Measurements from ENCODE around the gene DIP2C.
"Not testable (repeated sequence)": the region's sequence is repeated elsewhere in the genome, so short reads cannot be mapped to it uniquely, and the experiment has no call there.

Gene DIP2C

GRCh38 chr10:491667-492424 is 197.6 kb downstream of the DIP2C start:
- DNase-seq, result no peak

DNA sequence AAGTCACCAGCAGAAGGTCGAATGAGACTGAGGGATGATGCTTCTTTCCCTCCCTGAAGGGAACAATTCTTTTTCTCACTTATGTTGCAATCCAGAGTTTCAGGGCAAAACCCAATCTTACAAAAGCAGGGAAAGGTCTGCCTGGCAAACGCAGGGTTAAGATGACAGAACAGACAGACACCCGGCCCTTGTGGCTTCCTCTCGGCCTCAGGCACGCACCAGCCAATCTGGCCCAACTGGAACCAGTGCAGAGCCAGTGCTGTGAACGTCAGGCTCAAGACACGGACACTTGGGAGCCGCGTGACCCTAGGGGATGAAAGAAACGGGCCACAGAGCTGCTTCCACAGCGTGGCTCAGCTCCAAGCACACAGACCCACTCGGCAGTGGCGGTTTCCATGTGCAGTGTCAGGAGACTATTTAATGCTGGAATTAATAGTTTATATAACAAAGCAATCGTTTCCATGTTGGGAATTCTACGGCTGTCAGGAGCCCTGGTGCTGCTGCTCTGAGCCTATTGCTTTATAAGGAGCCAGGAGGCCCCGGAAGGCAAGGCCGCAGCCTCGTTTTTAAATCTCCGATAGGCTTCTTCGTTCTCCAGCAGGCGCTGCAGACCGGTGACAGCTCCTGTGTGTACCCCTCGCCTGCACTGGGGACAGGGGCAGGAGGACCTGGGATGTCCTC is 198.4 kb downstream of the DIP2C start:
- DNase-seq, result no peak

GRCh38 chr10:490256-490655 is 199.2 kb downstream of the DIP2C start:
- no peak for DNase-seq

GRCh38 chr10:489330-489729 is 200.1 kb downstream of the DIP2C start:
- DNase-seq, result no peak

GRCh38 chr10:488933-489215 is 200.6 kb downstream of the DIP2C start:
- DNase-seq, result no peak

DNA sequence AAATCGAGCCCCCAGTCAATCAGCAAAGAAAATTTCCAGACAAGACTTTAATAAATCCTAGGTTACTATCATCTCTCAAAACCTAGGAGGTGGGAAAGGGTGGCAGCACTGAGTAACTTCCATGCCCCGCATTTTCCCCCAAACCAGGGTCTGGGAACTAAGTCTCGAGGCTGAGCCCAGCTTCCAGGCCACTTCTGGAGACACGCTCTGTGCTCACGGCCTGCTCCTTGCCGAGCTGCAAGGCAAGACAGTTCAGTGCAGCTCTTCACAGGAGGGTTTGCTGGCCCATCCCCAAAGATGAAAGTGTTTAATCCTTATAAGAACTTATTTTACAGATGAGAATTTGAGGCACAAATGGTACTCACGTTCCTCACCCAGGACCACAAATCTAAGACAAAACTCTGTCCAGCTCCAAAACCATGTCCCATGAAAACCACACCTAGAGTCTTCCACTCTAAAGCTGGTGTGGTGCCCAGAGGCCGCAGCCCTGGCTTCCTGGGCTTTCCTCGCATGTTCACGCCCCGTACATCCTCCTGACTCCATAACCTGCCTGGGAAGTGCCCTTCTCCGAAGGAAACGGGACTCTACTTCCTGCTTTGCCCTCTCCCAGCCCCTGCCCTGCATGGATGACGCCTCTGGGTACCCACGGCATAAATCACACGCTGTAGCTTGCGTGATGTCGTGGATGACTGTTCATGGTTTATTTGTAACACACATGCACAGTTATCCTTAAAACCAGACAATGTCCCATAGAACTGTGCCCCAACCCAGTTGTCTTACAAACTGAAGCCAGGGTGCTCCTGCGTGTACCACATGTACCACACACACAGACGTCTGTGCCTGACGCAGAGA is 201.2 kb downstream of the DIP2C start:
- no peak for DNase-seq

- no peak for DNase-seq
Measured at GRCh38 chr10:486666-487322, 202.7 kb downstream of the DIP2C start.

DNA sequence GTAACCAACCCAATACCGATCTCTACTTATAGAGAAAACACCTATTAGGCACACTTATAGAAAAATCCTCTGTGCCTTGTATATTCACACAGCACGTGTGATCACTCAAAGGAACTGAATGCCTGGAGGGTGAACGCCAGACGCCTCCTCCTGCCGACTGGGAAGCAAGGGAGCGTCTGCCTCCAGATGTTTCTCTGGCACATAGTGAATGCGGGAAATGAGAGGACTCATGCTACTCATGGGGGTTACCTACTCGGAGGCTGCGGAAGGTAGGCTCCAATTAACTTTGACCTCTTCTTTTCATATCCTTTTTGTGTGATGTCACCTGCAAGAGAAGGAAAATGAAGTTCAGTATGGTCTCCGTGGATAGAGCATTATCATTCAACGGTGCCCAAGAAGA is 203.3 kb downstream of the DIP2C start:
- peak; percentile 6 for DNase-seq

DNA sequence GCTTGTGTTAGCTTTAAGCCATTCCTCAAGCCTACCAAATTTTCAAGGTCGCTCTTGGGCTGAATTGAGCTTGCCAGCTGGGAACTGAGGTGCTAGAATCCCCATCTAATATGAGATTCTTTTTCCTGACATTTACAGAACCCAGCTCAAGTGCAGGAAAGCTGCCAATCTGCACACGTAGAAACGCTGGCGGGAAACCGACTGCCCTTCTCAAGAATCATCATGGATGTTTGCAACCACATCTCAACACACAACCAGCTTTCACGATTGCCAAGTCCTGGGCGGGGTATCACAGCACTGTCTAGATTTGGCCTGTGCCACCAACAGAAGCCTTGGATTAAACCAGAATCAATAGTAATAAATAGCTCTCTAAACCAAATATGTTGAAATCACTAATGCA is 203.7 kb downstream of the DIP2C start:
- no peak for DNase-seq

DNA sequence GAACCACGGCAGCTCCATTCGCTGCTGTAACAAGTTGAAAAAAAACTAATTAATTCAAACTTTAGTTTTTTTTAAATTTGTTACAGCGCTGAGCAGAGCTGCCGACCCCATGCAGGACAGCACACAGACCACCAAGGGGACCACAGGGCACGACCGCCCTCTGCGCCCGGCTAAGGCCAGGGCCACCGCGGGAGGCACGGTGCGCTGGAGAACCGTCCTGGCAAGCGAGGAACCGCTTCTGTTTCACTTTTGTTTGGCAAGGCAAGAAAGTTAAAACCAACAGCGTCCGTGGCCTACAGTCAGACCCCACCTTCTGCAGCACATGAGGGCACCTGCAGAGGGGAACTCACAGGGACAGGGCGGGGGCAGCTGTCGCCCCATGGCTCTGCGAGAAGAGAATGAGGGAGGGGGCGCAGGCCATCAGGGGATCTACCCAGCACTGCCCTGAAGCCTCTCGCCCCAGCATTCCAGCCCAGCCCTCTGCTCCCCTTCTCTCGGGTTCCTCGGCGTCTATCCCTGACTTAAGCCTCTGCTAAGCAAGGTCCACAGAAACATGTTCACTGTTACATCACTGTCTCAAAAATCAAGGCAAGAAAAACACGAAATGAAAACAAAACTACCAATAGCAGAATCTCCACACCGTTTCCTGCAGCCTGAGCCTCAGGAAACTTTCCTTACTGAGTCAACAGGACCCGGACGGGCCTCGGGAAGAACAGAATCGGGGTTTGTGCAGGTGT is 204.4 kb downstream of the DIP2C start:
- DNase-seq, result no peak

DNA sequence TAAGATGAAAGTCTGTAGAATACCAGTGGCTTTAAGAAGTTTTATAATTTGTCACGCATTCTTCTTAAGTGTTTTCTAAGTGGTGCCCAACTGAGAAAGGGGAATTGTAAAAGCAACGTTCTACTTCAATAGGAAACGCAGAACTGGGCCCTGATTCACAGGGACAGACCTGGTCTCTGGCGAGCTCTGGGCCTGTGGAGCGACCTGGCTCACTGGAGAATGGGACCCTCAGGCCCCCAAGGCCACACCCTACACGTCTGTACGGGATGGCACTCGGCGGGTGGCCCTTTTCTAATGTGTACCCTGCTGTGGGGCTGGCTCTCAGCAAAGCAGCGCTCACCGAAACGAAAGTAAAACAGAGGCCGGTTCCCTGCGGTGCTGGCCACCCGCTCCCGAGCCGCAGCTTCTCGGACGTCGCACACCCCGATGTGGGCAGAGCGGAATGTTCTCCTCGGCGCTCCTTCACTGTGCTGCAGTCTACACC is 205.0 kb downstream of the DIP2C start:
- peak; percentile 66 for DNase-seq

DNA sequence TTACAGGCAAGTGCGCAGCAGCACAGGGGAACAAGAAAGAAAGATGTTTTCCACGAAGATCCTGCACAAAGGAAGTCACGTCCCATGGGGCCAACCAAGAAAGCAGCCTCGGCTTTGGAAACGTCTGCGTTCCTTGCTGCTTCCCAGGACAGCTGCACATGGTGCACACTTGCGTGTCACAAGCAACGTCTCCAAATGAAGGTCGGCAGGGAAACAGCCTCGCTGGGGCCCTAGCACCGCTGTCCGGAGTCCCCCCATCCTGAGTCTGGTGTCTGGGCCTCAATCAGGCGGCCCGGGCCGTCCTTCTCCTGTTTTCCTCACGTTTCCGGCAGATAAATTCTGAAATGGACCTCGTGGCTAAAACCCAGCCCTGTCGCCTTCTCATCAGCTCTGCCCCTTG is 206.2 kb downstream of the DIP2C start:
- no peak for DNase-seq

GRCh38 chr10:482848-483247 is 206.6 kb downstream of the DIP2C start:
- DNase-seq, result no peak

- no peak for DNase-seq
Measured at GRCh38 chr10:482051-482501, 207.4 kb downstream of the DIP2C start.

DNA sequence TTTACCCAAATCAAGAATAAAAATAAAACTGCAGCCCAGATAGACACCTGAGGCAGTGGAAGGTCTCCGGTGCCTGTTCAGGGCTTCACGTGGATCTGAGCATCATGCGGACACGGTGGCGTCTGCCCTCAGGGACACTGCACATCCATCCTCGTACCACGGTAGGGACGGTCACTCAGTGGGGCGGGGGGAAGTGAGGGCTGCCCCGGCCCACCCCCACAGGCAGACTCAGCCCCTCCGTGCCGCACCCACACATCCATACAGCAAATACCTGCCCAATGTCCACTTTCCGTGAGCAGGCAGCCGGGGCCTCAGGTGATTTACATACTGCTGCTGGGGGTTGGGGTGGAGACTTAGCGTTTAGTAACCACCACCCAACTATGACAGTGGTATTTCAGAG is 207.8 kb downstream of the DIP2C start:
- DNase-seq, result no peak

DNA sequence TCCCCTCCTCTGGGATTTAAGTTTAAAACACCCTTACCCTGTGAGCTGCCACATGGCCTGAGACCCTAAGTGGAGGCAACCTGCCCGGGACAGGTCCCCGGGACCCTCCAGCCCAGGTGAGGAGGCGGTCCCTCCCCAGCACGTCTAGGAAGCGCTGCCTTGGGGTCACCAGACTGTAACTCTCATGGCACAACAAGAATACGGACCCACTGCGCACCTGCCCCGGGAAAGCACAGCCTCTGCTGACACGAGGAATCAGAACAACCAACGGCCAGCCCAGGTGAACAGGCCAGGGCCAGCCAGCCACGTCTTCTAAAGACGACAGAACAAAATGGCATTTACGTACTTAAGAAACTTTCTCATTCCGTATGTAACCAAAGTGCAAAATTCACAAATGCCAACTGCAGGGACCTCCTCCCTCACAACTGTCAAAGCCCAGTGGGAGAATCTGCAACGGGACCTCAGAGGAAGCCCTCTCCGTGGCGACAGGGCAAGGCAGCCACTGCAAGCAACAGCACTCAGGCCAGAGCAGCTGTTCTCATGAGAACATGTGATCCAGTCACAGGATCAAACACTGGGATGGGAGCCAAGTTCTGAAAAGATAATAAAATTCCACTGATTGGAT is 208.4 kb downstream of the DIP2C start:
- no peak for DNase-seq

DNA sequence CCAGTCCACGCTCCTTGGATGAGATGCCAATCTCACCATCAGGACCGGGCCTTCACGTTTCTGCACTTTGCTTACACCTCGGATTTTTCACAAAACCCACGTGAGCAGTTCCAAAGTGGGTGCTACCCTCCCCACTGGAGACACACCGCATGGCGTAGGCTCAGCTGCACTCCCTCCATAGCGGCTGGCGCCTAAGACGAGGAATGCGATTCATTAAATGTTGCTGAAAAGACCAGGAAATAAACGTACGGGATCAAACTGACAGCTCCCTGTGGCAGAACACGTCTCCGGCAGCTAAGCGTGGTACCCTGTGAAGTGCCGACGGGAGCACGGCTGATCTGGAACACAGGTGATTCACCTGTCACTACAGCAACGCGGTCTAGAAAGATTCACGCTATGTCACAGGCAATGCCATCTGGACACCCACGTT is 209.0 kb downstream of the DIP2C start:
- DNase-seq, result no peak

DNA sequence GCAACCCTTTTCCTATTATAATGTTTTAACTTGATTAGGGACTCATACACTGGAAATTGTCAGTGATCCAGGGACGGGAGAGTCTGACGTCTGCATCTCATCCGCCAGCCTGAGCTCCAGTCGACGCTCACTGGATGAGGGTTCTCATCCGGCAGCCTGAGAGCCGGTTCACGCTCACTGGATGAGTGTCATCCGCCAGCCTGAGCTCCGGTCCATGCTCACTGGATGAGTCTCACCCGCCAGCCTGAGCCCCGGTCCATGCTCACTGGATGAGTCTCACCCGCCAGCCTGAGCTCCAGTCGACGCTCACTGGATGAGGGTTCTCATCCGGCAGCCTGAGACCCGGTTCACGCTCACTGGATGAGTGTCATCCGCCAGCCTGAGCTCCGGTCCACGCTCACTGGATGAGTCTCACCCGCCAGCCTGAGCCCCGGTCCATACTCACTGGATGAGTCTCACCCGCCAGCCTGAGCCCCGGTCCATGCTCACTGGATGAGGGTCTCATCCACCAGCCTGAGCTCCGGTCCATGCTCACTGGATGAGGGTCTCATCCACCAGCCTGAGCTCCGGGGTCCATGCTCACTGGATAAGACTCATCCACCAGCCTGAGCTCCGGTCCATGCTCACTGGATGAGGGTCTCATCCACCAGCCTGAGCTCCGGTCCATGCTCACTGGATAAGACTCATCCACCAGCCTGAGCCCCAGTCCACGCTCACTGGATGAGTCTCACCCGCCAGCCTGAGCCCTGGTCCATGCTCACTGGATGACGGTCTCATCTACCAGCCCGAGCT is 209.6 kb downstream of the DIP2C start:
- not testable (repeated sequence) for DNase-seq

DNA sequence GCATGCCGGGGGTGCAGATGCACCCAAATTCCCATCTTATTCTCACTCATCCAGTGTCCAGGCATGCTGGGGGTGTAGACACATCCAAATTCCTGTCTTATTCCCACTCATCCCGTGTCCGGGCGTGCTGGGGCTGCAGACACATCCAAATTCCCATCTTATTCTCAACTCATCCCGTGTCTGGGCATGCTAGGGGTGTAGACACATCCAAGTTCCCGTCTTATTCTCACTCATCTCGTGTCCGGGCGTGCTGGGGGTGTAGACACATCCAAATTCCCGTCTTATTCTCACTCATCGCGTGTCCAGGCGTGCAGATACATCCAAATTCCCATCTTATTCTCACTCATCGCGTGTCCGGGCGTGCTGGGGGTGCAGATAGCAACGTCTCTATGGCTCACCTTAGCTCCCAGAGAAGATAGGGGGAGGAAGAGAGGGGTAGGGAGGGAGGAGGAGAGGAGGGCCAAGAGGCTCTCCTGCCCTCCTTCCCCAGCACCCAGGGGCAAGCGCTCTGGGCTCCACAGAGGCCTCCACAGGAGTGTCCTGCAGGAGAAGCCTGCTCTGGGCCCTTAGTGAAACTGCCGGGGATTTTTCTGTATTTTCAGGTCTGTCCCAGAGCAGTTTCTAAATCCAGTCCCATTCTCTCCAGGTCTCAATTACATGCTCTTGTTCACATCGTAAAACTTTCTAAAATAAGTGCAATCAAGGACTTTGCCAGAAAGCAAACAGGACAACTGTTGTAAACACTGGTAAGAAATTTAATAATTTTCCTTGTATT is 210.8 kb downstream of the DIP2C start:
- DNase-seq, result no peak

GRCh38 chr10:477620-478019 is 211.8 kb downstream of the DIP2C start:
- no peak for DNase-seq
